Fibroblast of pulmonary artery (primary cell): ENCODE results near the gene HPSE2.

ENCODE experiments used
- DNase-seq: peaks from one replicate; pipeline ENCODE4 v3.0.0-alpha.2; 2010; ENCODE audit warnings: low read depth
- H3K4me3 ChIP-seq: replicated peaks from 2 replicates; pipeline ENCODE4 v1.5.1; 2011; ENCODE audit warnings: low read depth, mild to moderate bottlenecking, control low read depth, low read length, moderate library complexity
- TF ChIP-seq, protein P1 (sequence below): IDR thresholded peaks from 2 replicates; pipeline ENCODE4 v1.5.1; 2011; ENCODE audit warnings: mild to moderate bottlenecking, control low read depth, low read length, inconsistent platforms; ENCODE audit errors: missing control alignments

HPSE2 gene

DNA sequence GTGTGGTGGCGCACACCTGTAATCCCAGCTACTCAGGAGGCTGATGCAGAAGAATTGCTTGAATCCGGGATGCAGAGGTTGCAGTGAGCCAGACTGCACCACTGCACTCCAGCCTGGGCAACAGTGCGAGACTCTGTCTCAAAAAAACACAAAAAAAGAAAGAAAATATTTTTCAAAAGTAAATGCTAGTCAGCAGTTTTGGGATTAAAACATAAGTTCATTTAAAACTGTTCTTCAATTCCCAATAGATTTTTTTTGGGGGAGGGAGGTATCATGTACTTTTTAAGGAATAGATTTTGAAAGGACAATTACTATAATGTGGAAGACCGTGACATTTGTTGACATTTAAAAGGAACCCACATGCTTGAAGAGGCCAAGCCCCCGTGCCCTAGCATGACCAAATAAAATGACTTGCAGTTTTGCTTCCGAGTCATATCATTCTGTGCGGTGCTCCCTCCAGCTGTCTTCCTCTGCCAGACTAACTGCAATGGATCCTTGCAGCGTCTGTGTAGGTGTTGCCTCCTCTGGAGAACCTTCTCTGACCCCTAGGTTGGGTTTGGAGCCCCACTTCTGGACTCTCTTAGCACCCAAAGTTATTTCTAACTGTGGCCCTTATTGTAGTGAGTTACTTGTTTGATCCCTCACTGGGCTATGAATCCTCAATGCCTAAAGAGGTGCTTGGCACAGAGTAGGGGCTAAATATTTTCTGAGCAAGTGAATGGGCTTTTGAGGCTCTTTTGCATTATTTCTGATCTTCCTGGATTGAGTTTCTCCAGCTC lies 771.5 kb downstream of the HPSE2 start:
- no peak for DNase-seq
- H3K4me3 ChIP-seq: no peak overlapping the region
- TF ChIP-seq, protein P1, sequence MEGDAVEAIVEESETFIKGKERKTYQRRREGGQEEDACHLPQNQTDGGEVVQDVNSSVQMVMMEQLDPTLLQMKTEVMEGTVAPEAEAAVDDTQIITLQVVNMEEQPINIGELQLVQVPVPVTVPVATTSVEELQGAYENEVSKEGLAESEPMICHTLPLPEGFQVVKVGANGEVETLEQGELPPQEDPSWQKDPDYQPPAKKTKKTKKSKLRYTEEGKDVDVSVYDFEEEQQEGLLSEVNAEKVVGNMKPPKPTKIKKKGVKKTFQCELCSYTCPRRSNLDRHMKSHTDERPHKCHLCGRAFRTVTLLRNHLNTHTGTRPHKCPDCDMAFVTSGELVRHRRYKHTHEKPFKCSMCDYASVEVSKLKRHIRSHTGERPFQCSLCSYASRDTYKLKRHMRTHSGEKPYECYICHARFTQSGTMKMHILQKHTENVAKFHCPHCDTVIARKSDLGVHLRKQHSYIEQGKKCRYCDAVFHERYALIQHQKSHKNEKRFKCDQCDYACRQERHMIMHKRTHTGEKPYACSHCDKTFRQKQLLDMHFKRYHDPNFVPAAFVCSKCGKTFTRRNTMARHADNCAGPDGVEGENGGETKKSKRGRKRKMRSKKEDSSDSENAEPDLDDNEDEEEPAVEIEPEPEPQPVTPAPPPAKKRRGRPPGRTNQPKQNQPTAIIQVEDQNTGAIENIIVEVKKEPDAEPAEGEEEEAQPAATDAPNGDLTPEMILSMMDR: no peak

DNA sequence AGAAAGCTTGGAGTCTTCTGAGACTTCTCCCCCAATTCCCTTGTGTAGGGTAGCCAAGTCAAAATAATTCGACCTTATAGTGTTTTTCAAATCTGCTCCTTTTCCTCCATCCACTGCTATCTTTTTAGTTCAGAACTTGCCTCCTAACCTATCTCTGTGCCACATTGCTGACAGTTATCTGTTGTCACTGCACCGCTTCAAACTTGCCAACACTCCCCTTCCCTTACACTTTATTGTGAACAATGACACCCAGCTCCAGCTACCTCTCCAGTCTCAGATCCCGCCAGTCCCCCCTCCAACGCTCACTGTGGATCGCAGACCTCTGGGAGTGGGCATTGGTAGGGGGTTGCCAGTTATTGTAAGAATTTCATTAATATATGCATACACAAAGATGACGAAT lies 772.6 kb downstream of the HPSE2 start:
- TF ChIP-seq, protein P1: no peak
- no peak for DNase-seq
- H3K4me3 ChIP-seq: no peak overlapping the region

DNA sequence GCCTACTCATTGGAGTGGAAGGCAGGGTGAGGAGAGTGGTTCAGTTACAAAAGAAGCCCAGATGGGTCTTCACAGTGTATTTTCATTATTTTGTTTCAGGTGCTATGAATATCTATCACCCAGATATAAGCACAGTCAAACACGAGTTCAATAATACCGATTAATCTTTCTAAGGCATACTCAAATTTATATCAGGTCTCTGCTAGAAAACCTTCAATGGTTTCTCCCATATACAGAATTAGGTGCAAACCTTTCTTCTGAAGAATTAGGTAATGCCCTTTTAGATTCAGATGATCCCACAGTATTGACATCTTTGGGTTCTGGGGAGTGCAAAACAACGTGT lies 774.2 kb downstream of the HPSE2 start:
- no peak overlapping the region for H3K4me3 ChIP-seq
- TF ChIP-seq, protein P1: no peak
- no peak for DNase-seq

GRCh38 chr10:98460837-98461499 lies 774.7 kb downstream of the HPSE2 start:
- TF ChIP-seq, protein P1: no peak
- H3K4me3 ChIP-seq: no peak overlapping the region
- DNase-seq: peak; percentile 94

GRCh38 chr10:98458809-98459784 lies 776.6 kb downstream of the HPSE2 start:
- H3K4me3 ChIP-seq: no peak overlapping the region
- TF ChIP-seq, protein P1: no peak
- DNase-seq: no peak

- TF ChIP-seq, protein P1: no peak
- DNase-seq: no peak
- H3K4me3 ChIP-seq: no peak overlapping the region
Observed at GRCh38 chr10:98457721-98458120, 777.9 kb downstream of the HPSE2 start.
